ENCODE data around the gene CNTN4. TPM values are rescaled to one million over a fixed set of nuclear protein-coding genes. Genes with fewer than 3 reads are reported as not detected.

The CNTN4 gene
- polyA plus RNA-seq, 1 experiment: not detected

DNA sequence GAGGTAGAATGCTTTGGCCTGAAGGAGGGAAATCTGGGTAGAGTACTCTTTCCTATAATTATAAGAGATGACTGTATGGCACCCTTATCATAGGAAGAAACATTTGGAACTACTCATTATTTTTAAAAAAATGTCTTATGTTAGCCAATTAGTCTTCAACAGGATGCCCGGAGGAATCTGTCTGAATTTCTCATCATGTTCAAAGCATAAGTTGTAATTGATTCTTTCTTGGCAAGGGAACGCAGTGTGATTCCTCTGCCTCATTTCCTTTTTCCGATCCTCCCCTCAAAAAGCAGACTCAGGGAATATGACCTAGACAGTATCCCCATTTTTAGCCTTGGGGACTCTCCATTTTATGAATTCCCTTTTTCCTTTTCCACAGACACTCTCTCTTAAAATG lies 846.5 kb downstream of the CNTN4 start:
- TF ChIP-seq, protein P1, sequence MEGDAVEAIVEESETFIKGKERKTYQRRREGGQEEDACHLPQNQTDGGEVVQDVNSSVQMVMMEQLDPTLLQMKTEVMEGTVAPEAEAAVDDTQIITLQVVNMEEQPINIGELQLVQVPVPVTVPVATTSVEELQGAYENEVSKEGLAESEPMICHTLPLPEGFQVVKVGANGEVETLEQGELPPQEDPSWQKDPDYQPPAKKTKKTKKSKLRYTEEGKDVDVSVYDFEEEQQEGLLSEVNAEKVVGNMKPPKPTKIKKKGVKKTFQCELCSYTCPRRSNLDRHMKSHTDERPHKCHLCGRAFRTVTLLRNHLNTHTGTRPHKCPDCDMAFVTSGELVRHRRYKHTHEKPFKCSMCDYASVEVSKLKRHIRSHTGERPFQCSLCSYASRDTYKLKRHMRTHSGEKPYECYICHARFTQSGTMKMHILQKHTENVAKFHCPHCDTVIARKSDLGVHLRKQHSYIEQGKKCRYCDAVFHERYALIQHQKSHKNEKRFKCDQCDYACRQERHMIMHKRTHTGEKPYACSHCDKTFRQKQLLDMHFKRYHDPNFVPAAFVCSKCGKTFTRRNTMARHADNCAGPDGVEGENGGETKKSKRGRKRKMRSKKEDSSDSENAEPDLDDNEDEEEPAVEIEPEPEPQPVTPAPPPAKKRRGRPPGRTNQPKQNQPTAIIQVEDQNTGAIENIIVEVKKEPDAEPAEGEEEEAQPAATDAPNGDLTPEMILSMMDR (IDR thresholded peaks at IDR 0.05; ENCODE audit: insufficient read depth, low read depth, low read length): no peak
- Histone ChIP-seq H3K4me3 (ENCODE audit: low read depth, low read length) (no peak overlapping the region), H3K36me3 (ENCODE audit: control insufficient read depth, insufficient read depth, low read length) (no peaks in the 10 kb centered on the region), H3K27me3 (ENCODE audit: control insufficient read depth, insufficient read depth, low read length) (no peaks in the 10 kb centered on the region)
- POLR2A ChIA-PET: no interaction called here
- CTCF ChIA-PET: no interaction called here
- no peak for DNase-seq (ENCODE audit: low read depth)

DNA sequence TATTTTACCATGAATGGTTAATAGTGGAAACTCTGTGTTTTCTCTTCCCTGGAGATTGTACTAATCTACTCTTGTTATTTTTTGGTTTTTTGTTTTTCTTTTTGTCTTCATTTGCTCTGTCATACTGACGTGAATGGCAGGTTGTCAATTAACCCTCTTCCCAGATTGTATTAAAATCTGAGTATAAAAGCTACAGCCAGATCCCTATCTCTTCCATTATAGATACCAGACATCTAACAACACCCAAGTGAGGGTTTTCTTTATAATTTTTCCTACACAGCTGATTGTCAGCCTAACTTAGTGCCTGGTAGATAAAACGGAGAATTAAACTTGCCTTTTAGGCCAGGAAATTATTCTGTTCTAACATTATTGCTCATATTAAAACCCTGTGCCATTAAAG lies 848.9 kb downstream of the CNTN4 start:
- DNase-seq (ENCODE audit: low read depth): no peak
- POLR2A ChIA-PET: no interaction called here
- TF ChIP-seq, protein P1 (IDR thresholded peaks at IDR 0.05; ENCODE audit: insufficient read depth, low read depth, low read length): no peak
- H3K36me3 ChIP-seq (ENCODE audit: control insufficient read depth, insufficient read depth, low read length): no peaks in the 10 kb centered on the region
- H3K4me3 ChIP-seq (ENCODE audit: low read depth, low read length): no peak overlapping the region
- H3K27me3 ChIP-seq (ENCODE audit: control insufficient read depth, insufficient read depth, low read length): no peaks in the 10 kb centered on the region
- CTCF ChIA-PET: no interaction called here

DNA sequence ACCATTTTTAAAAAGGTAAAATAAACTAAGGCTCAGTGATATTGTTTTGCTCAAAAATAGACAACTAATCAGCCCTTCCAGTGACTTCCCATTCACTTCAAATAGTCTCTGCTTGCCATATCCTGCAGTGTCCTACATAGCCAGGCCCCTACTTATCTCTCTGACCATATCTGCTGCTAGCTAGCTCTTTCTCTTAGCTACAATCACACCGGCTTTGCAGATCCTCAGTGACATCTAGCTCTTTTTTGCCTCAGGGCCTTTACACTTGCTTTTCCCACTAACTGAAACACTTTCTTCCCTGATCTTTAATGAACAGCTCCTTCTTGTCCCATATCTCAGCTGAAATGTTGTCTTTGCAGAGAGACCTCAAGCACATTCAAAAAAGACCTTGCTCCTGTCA lies 850.2 kb downstream of the CNTN4 start:
- POLR2A ChIA-PET: no interaction called here
- no peak for DNase-seq (ENCODE audit: low read depth)
- TF ChIP-seq, protein P1 (IDR thresholded peaks at IDR 0.05; ENCODE audit: insufficient read depth, low read depth, low read length): no peak
- CTCF ChIA-PET: no interaction called here
- Histone ChIP-seq H3K4me3 (ENCODE audit: low read depth, low read length) (no peak overlapping the region), H3K36me3 (ENCODE audit: control insufficient read depth, insufficient read depth, low read length) (no peaks in the 10 kb centered on the region), H3K27me3 (ENCODE audit: control insufficient read depth, insufficient read depth, low read length) (no peaks in the 10 kb centered on the region)

DNA sequence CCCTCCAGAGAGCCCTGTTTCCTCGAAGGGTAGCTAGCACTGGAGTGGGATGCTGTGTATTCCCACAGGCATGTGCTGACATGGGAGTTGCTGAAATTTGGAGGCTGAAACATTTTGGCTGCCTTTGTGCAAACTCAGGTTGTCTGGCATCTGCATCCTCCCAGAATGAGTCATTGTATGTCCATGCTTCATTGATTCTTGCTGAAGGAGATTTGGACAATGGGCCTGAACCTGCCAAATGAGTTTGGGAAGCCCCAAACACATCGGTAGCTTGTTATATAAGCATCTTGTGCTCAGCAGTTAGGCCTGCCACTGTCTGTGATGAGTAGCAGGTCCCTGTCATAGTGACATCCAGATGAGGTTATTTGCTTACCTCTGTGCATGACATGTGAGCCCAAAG lies 851.5 kb downstream of the CNTN4 start:
- ChIA-PET CTCF (no interaction called here), POLR2A (no interaction called here)
- no peak overlapping the region for H3K4me3 ChIP-seq (ENCODE audit: low read depth, low read length)
- DNase-seq (ENCODE audit: low read depth): no peak
- no peaks in the 10 kb centered on the region for H3K36me3 ChIP-seq (ENCODE audit: control insufficient read depth, insufficient read depth, low read length)
- TF ChIP-seq, protein P1 (IDR thresholded peaks at IDR 0.05; ENCODE audit: insufficient read depth, low read depth, low read length): no peak
- no peaks in the 10 kb centered on the region for H3K27me3 ChIP-seq (ENCODE audit: control insufficient read depth, insufficient read depth, low read length)

DNA sequence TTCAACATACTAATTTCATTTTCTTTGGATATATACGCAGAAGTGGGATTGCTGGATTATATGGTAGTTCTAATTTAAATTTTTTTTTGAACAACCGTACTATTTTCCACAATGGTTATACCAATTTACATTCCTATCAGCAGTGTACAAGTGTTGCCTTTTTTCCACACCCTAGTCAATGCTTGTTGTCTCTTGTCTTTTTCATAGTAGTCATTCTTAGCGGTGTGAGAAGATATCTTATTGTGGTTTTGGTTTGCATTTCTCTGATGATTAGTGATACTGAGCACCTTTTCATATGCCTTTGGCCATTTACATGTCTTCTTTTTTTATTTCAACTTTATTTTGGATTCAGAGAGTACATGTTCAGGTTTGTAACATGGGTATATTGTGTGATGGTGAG lies 858.4 kb downstream of the CNTN4 start:
- no peaks in the 10 kb centered on the region for H3K27me3 ChIP-seq (ENCODE audit: control insufficient read depth, insufficient read depth, low read length)
- POLR2A ChIA-PET: no interaction called here
- TF ChIP-seq, protein P1 (IDR thresholded peaks at IDR 0.05; ENCODE audit: insufficient read depth, low read depth, low read length): no peak
- no peak for DNase-seq (ENCODE audit: low read depth)
- CTCF ChIA-PET: no interaction called here
- H3K4me3 ChIP-seq (ENCODE audit: low read depth, low read length): no peak overlapping the region
- no peaks in the 10 kb centered on the region; the same call in 1 of the 2 replicates for H3K36me3 ChIP-seq (ENCODE audit: control insufficient read depth, insufficient read depth, low read length)

All from BJ (cell line).